ENCODE data around the gene FKBP1B.
"Not testable (repeated sequence)": the region's sequence is repeated elsewhere in the genome, so short reads cannot be mapped to it uniquely, and the experiment has no call there.

Gene FKBP1B

DNA sequence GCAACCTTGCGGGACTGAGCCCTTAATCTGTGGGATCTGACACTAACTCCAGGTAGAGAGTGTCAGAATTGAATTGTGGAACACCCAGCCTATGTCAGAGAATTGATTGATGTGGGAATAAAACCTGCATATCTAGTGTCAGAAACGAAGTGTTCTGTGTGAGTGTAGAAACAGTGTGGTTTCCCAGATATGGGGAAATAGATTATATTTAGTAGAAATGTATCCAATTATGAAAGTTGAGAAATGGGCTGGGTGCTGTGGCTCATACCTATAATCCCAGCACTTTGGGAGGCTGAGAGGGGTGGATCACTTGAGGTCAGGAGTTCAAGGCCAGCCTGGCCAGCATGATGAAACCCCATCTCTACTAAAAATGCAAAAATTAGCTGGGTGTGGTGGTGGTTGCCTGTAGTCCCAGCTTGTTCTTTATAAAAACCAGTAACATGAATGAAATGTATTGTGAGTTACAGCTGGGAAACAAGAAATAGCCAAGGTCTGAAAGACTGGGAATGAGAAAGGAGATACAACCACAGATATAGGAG is 39.3 kb downstream of the FKBP1B start:
- no peak overlapping the region for H3K4me3 ChIP-seq (ENCODE audit: low read depth, low read length)
- TF ChIP-seq, protein P1, sequence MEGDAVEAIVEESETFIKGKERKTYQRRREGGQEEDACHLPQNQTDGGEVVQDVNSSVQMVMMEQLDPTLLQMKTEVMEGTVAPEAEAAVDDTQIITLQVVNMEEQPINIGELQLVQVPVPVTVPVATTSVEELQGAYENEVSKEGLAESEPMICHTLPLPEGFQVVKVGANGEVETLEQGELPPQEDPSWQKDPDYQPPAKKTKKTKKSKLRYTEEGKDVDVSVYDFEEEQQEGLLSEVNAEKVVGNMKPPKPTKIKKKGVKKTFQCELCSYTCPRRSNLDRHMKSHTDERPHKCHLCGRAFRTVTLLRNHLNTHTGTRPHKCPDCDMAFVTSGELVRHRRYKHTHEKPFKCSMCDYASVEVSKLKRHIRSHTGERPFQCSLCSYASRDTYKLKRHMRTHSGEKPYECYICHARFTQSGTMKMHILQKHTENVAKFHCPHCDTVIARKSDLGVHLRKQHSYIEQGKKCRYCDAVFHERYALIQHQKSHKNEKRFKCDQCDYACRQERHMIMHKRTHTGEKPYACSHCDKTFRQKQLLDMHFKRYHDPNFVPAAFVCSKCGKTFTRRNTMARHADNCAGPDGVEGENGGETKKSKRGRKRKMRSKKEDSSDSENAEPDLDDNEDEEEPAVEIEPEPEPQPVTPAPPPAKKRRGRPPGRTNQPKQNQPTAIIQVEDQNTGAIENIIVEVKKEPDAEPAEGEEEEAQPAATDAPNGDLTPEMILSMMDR (IDR thresholded peaks at IDR 0.05; ENCODE audit: low read depth, low read length, missing control alignments), result no peak
- no peak for DNase-seq
- no peaks in the 10 kb centered on the region for H3K36me3 ChIP-seq (replicated peaks)
- H3K27ac ChIP-seq, result no peak overlapping the region
- in situ Hi-C loops (cut with HindIII; ENCODE audit: low pct_ligation_motif_present, low sequenced_read_pairs), result no loop called here
- no peaks in the 10 kb centered on the region for H3K27me3 ChIP-seq (replicated peaks)

DNA sequence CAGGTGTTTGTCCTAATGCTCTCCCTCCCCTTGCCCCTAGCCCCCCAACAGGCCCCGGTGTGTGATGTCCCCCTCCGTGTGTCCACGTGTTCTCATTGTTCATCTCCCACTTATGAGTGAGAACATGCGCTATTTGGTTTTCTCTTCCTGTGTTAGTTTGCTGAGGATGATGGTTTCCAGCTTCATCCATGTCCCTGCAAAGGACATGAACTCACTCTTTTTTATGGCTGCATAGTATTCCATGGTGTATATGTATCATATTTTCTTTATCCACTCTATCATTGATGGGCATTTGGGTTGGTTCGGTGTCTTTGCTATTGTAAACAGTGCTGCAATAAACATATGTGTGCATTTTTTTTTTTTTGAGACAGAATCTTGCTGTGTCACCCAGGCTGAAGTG is 43.7 kb downstream of the FKBP1B start:
- H3K36me3 ChIP-seq (replicated peaks); DNase-seq; in situ Hi-C loops (cut with HindIII; ENCODE audit: low pct_ligation_motif_present, low sequenced_read_pairs); H3K4me3 ChIP-seq (ENCODE audit: low read depth, low read length); H3K27me3 ChIP-seq (replicated peaks); H3K27ac ChIP-seq: not testable (repeated sequence)

DNA sequence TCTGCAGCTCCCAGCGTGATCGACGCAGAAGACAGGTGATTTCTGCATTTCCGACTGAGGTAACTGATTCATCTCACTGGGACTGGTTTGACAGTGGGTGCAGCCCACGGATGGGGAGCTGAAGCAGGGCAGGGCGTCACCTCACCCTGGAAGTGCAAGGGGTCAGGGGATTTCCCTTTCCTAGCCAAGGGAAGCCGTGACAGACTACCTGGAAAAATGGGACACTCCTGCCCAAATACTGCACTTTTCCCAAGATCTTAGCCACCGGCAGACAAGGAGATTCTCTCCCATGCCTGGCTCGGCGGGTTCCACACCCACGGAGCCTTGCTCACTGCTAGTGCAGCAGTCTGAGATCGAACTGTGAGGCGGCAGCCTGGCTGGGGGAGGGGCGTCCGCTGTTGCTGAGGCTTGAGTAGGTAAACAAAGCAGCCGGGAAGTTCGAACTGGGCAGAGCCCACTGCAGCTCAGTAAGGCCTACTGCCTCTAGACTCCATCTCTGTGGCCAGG is 45.7 kb downstream of the FKBP1B start:
- H3K27ac ChIP-seq; DNase-seq; in situ Hi-C loops (cut with HindIII; ENCODE audit: low pct_ligation_motif_present, low sequenced_read_pairs); H3K36me3 ChIP-seq (replicated peaks); H3K4me3 ChIP-seq (ENCODE audit: low read depth, low read length); H3K27me3 ChIP-seq (replicated peaks): not testable (repeated sequence)

DNA sequence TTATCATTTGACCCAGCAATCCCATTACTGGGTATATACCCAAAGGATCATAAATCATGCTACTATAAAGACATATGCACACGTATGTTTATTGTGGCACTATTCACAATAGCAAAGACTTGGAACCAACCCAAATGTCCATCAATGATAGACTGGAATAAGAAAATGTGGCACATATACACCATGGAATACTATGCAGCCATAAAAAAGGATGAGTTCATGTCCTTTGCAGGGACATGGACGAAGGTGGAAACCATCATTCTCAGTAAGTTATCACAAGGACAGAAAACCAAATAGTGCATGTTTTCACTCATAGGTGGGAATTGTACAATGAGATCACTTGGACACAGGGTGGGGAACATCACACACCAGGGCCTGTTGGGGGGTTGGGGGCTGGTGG is 51.2 kb downstream of the FKBP1B start:
- DNase-seq; H3K27me3 ChIP-seq (replicated peaks); in situ Hi-C loops (cut with HindIII; ENCODE audit: low pct_ligation_motif_present, low sequenced_read_pairs); H3K27ac ChIP-seq; H3K4me3 ChIP-seq (ENCODE audit: low read depth, low read length); H3K36me3 ChIP-seq (replicated peaks): not testable (repeated sequence)

DNA sequence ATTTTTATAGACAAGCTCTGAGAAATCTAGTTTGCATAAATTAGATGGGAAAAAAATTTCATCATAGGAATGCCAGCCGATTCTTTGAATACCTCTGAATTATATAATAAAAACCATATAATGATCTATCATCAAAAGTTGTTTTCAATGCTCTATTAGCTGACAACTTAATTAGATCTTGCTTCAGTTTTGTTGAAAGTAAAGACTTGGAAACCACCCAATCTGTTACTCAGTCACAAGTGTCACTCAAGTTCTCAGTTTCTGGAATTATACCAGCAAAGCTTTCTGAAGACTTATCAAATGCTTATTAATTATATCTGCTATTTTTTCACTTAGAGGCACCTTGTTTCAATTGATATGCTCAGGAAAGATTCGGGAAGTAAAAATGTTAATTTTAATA is 52.5 kb downstream of the FKBP1B start:
- TF ChIP-seq, protein P1 (IDR thresholded peaks at IDR 0.05; ENCODE audit: low read depth, low read length, missing control alignments), result no peak
- in situ Hi-C loops (cut with HindIII; ENCODE audit: low pct_ligation_motif_present, low sequenced_read_pairs), result no loop called here
- Histone ChIP-seq H3K4me3 (ENCODE audit: low read depth, low read length) (no peak overlapping the region), H3K27ac (no peak overlapping the region), H3K27me3 (replicated peaks) (no peaks in the 10 kb centered on the region), H3K36me3 (replicated peaks) (no peaks in the 10 kb centered on the region)
- no peak for DNase-seq

GRCh38 chr2:24102677-24103076 is 53.1 kb downstream of the FKBP1B start:
- Histone ChIP-seq H3K27me3 (replicated peaks) (no peaks in the 10 kb centered on the region), H3K36me3 (replicated peaks) (no peaks in the 10 kb centered on the region), H3K4me3 (ENCODE audit: low read depth, low read length) (no peak overlapping the region), H3K27ac (no peak overlapping the region)
- DNase-seq, result no peak
- in situ Hi-C loops (cut with HindIII; ENCODE audit: low pct_ligation_motif_present, low sequenced_read_pairs), result no loop called here
- TF ChIP-seq, protein P1 (IDR thresholded peaks at IDR 0.05; ENCODE audit: low read depth, low read length, missing control alignments), result no peak

DNA sequence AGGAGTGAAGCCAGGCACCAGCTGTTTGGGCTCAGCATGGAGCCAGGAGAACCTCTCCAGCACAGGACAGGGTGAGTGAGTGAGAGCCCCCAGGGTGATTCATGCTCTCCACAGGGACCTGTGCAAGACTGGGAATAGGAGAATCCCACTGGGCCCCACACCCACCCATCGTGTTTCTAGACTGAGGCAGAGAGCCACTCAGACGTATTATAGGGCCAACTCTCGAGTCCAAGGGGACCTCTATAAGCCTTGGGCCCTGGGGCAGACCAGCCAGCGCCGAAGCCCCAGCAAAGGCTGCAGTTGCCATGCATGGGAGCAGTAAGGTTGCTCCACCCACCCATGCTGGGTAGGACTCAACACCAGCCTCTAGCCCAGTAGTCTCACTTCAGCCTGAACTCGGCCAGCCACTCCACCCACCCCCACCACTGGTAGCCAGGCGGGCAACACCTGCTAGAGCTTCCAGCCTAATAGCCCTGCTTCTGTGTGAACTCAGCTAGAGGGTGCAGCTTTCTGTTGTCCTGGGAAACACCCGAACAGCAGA is 54.6 kb downstream of the FKBP1B start:
- in situ Hi-C loops (cut with HindIII; ENCODE audit: low pct_ligation_motif_present, low sequenced_read_pairs), result no loop called here
- Histone ChIP-seq H3K27me3 (replicated peaks) (no peaks in the 10 kb centered on the region), H3K36me3 (replicated peaks) (no peaks in the 10 kb centered on the region), H3K27ac (no peak overlapping the region), H3K4me3 (ENCODE audit: low read depth, low read length) (no peak overlapping the region)
- no peak for DNase-seq
- TF ChIP-seq, protein P1 (IDR thresholded peaks at IDR 0.05; ENCODE audit: low read depth, low read length, missing control alignments), result no peak
